22Rv1 (cell line): ENCODE data around the gene GPR173.

Source experiments
- CTCF ChIP-seq: fragments of 450-650 bp; IDR thresholded peaks from 2 replicates; pipeline ENCODE4 v1.5.1; 2017; ENCODE audit warnings: mild to moderate bottlenecking
- ZFX ChIP-seq: fragments of 450-650 bp; IDR thresholded peaks from 2 replicates; pipeline ENCODE4 v1.6.1; 2017; ENCODE audit warnings: antibody characterized with exemption, borderline replicate concordance

GRCh38 chrX:53065104-53065503 is 16.5 kb downstream of the GPR173 start:
- TF ChIP-seq CTCF (no peak), ZFX (no peak)
